HepG2 (cell line): ENCODE results near the gene SNX19.

Source experiments
- FOXJ3 ChIP-seq: sonication (generic); formaldehyde crosslinking; IDR thresholded peaks from 2 replicates; pipeline ENCODE4 v1.4.0; 2020; ENCODE audit warnings: missing genetic modification reagents, mild to moderate bottlenecking, borderline replicate concordance
- GABPB1 ChIP-seq: IDR thresholded peaks from 2 replicates; pipeline ENCODE4 v1.6.1; 2016; ENCODE audit warnings: mild to moderate bottlenecking, missing genetic modification reagents, moderate library complexity, missing compliant biosample characterization
- GTF2F1 ChIP-seq: fragments of 150-350 bp; IDR thresholded peaks from 2 replicates; pipeline ENCODE4 v1.6.1; 2014; ENCODE audit warnings: low read length
- MYNN ChIP-seq: sonication (generic); formaldehyde crosslinking; IDR thresholded peaks from 2 replicates; pipeline ENCODE4 v1.4.0; 2020; ENCODE audit warnings: mild to moderate bottlenecking, low read depth, missing genetic modification reagents
- ZNF232 ChIP-seq: sonication (generic); formaldehyde crosslinking; IDR thresholded peaks from 2 replicates; pipeline ENCODE4 v1.4.0; 2020; ENCODE audit warnings: missing genetic modification reagents, borderline replicate concordance
- ZNF263 ChIP-seq: sonication (generic); formaldehyde crosslinking; IDR thresholded peaks from 2 replicates; pipeline ENCODE4 v1.4.0; 2020; ENCODE audit warnings: missing genetic modification reagents
- ZNF546 ChIP-seq: sonication (generic); formaldehyde crosslinking; conservative IDR thresholded peaks from 2 replicates; pipeline ENCODE4 v1.8.1; 2023; ENCODE audit warnings: mild to moderate bottlenecking, missing genetic modification reagents
- TF ChIP-seq, protein P1 (sequence below): sonication (generic); formaldehyde crosslinking; IDR thresholded peaks from 2 replicates; pipeline ENCODE4 v1.8.1; 2023; ENCODE audit warnings: mild to moderate bottlenecking, missing genetic modification reagents

GRCh38 chr11:130847517-130847916, 68.8 kb downstream of the SNX19 start:
- no peak for TF ChIP-seq GABPB1 (CRISPR knock-in tag)
- no peak for TF ChIP-seq ZNF263
- TF ChIP-seq GTF2F1 = no peak
- TF ChIP-seq MYNN (CRISPR knock-in tag) = no peak
- TF ChIP-seq ZNF546 (CRISPR knock-in tag) = no peak
- no peak for TF ChIP-seq ZNF232 (CRISPR knock-in tag)
- TF ChIP-seq, protein P1, sequence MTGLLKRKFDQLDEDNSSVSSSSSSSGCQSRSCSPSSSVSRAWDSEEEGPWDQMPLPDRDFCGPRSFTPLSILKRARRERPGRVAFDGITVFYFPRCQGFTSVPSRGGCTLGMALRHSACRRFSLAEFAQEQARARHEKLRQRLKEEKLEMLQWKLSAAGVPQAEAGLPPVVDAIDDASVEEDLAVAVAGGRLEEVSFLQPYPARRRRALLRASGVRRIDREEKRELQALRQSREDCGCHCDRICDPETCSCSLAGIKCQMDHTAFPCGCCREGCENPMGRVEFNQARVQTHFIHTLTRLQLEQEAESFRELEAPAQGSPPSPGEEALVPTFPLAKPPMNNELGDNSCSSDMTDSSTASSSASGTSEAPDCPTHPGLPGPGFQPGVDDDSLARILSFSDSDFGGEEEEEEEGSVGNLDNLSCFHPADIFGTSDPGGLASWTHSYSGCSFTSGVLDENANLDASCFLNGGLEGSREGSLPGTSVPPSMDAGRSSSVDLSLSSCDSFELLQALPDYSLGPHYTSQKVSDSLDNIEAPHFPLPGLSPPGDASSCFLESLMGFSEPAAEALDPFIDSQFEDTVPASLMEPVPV (CRISPR knock-in tag) = no peak
- TF ChIP-seq FOXJ3 (CRISPR knock-in tag) = no peak
